ENCODE measurements around the gene ZNF135. TPM values are rescaled to one million over a fixed set of nuclear protein-coding genes. Genes with fewer than 3 reads are reported as not detected.

ZNF135 gene
- total RNA-seq, 2 donors from 2014 or later: 9.3 to 12.0 TPM

- Histone ChIP-seq H3K27ac (ENCODE audit: low read depth, low read length) (no peak within 1 kb of the TSS), H3K36me3 (ENCODE audit: control insufficient read depth, insufficient read depth, low read length) (no peaks in the 10 kb centered on the region), H3K4me1 (ENCODE audit: control insufficient read depth, insufficient read depth, low read length) (no peaks in the 10 kb centered on the region), H3K9me3 (ENCODE audit: control insufficient read depth, low read length) (peaks cover 14% of the 10 kb centered on the region), H3K27me3 (ENCODE audit: control insufficient read depth, insufficient read depth, low read length, poor library complexity, severe bottlenecking) (no peaks in the 10 kb centered on the region), H3K4me3 (ENCODE audit: low read length) (no peak within 1 kb of the TSS), H3K9ac (ENCODE audit: extremely low read depth, low read length, poor library complexity, severe bottlenecking) (no peak within 1 kb of the TSS)
- TF ChIP-seq, protein P1, sequence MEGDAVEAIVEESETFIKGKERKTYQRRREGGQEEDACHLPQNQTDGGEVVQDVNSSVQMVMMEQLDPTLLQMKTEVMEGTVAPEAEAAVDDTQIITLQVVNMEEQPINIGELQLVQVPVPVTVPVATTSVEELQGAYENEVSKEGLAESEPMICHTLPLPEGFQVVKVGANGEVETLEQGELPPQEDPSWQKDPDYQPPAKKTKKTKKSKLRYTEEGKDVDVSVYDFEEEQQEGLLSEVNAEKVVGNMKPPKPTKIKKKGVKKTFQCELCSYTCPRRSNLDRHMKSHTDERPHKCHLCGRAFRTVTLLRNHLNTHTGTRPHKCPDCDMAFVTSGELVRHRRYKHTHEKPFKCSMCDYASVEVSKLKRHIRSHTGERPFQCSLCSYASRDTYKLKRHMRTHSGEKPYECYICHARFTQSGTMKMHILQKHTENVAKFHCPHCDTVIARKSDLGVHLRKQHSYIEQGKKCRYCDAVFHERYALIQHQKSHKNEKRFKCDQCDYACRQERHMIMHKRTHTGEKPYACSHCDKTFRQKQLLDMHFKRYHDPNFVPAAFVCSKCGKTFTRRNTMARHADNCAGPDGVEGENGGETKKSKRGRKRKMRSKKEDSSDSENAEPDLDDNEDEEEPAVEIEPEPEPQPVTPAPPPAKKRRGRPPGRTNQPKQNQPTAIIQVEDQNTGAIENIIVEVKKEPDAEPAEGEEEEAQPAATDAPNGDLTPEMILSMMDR (conservative IDR thresholded peaks at IDR 0.05): no peak
- DNase-seq: peak; percentile 97
- H3K9me3 Mint-ChIP-seq: peaks cover 57% of the 10 kb centered on the region
- peak within 1 kb of the TSS; percentile 67 for H3K4me3 Mint-ChIP-seq
- no peaks in the 10 kb centered on the region for H3K4me1 Mint-ChIP-seq
- H3K27ac Mint-ChIP-seq: peak within 1 kb of the TSS; percentile 89
- 37 to 40% methylated on average over 38 to 94 of the region's 101 CpGs for WGBS, 2 experiments (ENCODE audit: insufficient coverage in 1 of 2, insufficient read length in 1 of 2)
- peaks cover 31% of the 10 kb centered on the region for H3K27me3 Mint-ChIP-seq (ENCODE audit: insufficient read depth)
- H3K36me3 Mint-ChIP-seq (ENCODE audit: low read depth): peaks cover 12% of the 10 kb centered on the region
Observed at GRCh38 chr19:58033741-58034476, 25.2 kb upstream of the ZNF135 start, which contains the start of gene ZSCAN1. Gene ZSCAN1 (plus strand): TSS chr19:58034025. CDS start chr19:58037837, 3,812 bp downstream.

DNA sequence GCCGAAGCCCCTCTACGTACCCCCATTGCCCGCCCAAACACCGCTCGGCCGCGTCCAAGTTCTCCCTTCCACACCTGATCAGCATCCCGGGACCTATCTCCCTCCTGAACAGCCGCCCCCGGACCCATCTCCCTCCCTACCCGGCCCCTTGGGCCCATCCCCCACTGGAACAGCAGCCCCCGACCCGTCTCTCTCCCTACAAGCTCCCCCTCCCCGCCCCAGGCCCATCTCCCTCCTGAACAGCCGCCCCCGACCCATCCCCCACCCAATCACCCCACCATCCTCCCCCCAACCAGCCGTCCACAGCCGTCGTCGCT is 24.6 kb upstream of the ZNF135 start:
- Histone ChIP-seq H3K9ac (ENCODE audit: extremely low read depth, low read length, poor library complexity, severe bottlenecking) (no peak overlapping the region), H3K36me3 (ENCODE audit: control insufficient read depth, insufficient read depth, low read length) (no peaks in the 10 kb centered on the region), H3K27me3 (ENCODE audit: control insufficient read depth, insufficient read depth, low read length, poor library complexity, severe bottlenecking) (no peaks in the 10 kb centered on the region), H3K9me3 (ENCODE audit: control insufficient read depth, low read length) (peaks cover 14% of the 10 kb centered on the region), H3K4me3 (ENCODE audit: low read length) (no peak overlapping the region), H3K27ac (ENCODE audit: low read depth, low read length) (no peak overlapping the region), H3K4me1 (ENCODE audit: control insufficient read depth, insufficient read depth, low read length) (no peaks in the 10 kb centered on the region)
- Mint-ChIP-seq H3K27ac (peak overlapping the region; percentile 89), H3K9me3 (peaks cover 55% of the 10 kb centered on the region), H3K27me3 (ENCODE audit: insufficient read depth) (peaks cover 30% of the 10 kb centered on the region), H3K4me3 (peak overlapping the region; percentile 67), H3K36me3 (ENCODE audit: low read depth) (peaks cover 12% of the 10 kb centered on the region), H3K4me1 (no peaks in the 10 kb centered on the region)
- peak; percentile 64 for DNase-seq
- WGBS, 2 experiments (ENCODE audit: insufficient coverage in 1 of 2, insufficient read length in 1 of 2): 36% methylated on average over 18 of the region's 20 CpGs; no CpG with 5 or more reads in 1 of the 2 experiments
- TF ChIP-seq, protein P1 (conservative IDR thresholded peaks at IDR 0.05): no peak

DNA sequence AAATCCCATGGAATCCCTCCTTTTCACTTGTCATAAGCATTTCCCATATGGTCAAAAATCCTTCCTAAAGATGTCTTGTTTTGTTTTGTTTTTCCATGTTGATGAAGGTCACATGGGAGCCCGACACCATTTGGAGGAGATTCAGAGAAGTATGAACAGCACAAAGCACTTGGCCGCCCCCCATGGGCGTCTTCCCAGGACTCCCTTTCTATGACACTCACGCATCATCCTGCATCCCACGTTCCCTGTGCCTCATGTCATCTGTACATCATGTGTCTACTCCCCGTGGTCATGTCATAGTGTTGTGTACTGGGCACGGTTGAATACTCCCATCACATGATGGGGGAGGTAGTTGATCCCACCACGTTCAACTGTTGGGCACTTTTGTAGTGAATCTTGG is 23.2 kb upstream of the ZNF135 start:
- H3K9me3 Mint-ChIP-seq: peaks cover 60% of the 10 kb centered on the region
- H3K4me1 Mint-ChIP-seq: no peaks in the 10 kb centered on the region
- no peak overlapping the region for H3K27ac ChIP-seq (ENCODE audit: low read depth, low read length)
- H3K27ac Mint-ChIP-seq: no peak overlapping the region
- DNase-seq: no peak
- 62 to 70% methylated on average over 8 of the region's 8 CpGs for WGBS, 2 experiments (ENCODE audit: insufficient coverage in 1 of 2, insufficient read length in 1 of 2)
- peaks cover 14% of the 10 kb centered on the region for H3K9me3 ChIP-seq (ENCODE audit: control insufficient read depth, low read length)
- no peaks in the 10 kb centered on the region for H3K4me1 ChIP-seq (ENCODE audit: control insufficient read depth, insufficient read depth, low read length)
- peaks cover 12% of the 10 kb centered on the region for H3K36me3 Mint-ChIP-seq (ENCODE audit: low read depth)
- no peaks in the 10 kb centered on the region for H3K36me3 ChIP-seq (ENCODE audit: control insufficient read depth, insufficient read depth, low read length)
- H3K9ac ChIP-seq (ENCODE audit: extremely low read depth, low read length, poor library complexity, severe bottlenecking): no peak overlapping the region
- no peak overlapping the region for H3K4me3 ChIP-seq (ENCODE audit: low read length)
- no peaks in the 10 kb centered on the region for H3K27me3 ChIP-seq (ENCODE audit: control insufficient read depth, insufficient read depth, low read length, poor library complexity, severe bottlenecking)
- peaks cover 30% of the 10 kb centered on the region for H3K27me3 Mint-ChIP-seq (ENCODE audit: insufficient read depth)
- peak overlapping the region; percentile 67 for H3K4me3 Mint-ChIP-seq
- TF ChIP-seq, protein P1 (conservative IDR thresholded peaks at IDR 0.05): no peak

Data from endodermal cell (in vitro differentiated cells).